Stimulated activated effector memory CD8-positive, alpha-beta T cell treated with anti-CD3 and anti-CD28 coated beads, Interleukin-12 subunit alpha, Interleukin-12 subunit beta, amount 100 ng/mL, for 72 hours (primary cell): ENCODE results near the gene CAMK4.
A peak's percentile ranks its signal among the peaks of the same experiment; 100 is the strongest.
"Not testable (repeated sequence)": the region's sequence is repeated elsewhere in the genome, so short reads cannot be mapped to it uniquely, and the experiment has no call there.

Experiments
- ATAC-seq: fragments of 150-1000 bp; cut with Tn5 transposase; 2 replicates; pipeline ENCODE4 v1.10.0; 2021
- DNase-seq, 2 donors: peaks; one replicate each; pipeline ENCODE4 v3.0.0; 2021 to 2022; ENCODE audit warnings: low spot score in 2 of 2
- H3K27ac Mint-ChIP-seq: one replicate; pipeline ENCODE4 v1.8.0; 2022; ENCODE audit warnings: mild to moderate bottlenecking, mixed read lengths
- H3K36me3 Mint-ChIP-seq: one replicate; pipeline ENCODE4 v1.8.0; 2022; ENCODE audit warnings: mild to moderate bottlenecking, mixed read lengths
- H3K4me1 Mint-ChIP-seq: one replicate; pipeline ENCODE4 v1.8.0; 2022; ENCODE audit warnings: mixed read lengths
- H3K4me3 Mint-ChIP-seq: one replicate; pipeline ENCODE4 v1.8.0; 2022; ENCODE audit warnings: mild to moderate bottlenecking, mixed read lengths
- H3K9me3 Mint-ChIP-seq: one replicate; pipeline ENCODE4 v1.8.0; 2022; ENCODE audit warnings: mixed read lengths

CAMK4 gene

GRCh38 chr5:111386832-111387162, 162.6 kb downstream of the CAMK4 start:
- Mint-ChIP-seq H3K4me1 (peaks cover 14% of the 10 kb centered on the region), H3K4me3 (no peak overlapping the region), H3K9me3 (no peaks in the 10 kb centered on the region), H3K27ac (peak overlapping the region; percentile 36), H3K36me3 (peaks cover 24% of the 10 kb centered on the region)
- ATAC-seq (no peak), DNase-seq (no peak)

- Mint-ChIP-seq H3K4me1 (peaks cover 14% of the 10 kb centered on the region), H3K27ac (no peak overlapping the region), H3K4me3 (no peak overlapping the region), H3K9me3 (no peaks in the 10 kb centered on the region), H3K36me3 (peaks cover 25% of the 10 kb centered on the region)
- ATAC-seq (no peak), DNase-seq (no peak)
Observed at GRCh38 chr5:111387361-111387760, 163.2 kb downstream of the CAMK4 start.

GRCh38 chr5:111389390-111390082, 165.4 kb downstream of the CAMK4 start:
- Mint-ChIP-seq H3K4me1 (peaks cover 14% of the 10 kb centered on the region), H3K27ac (peak overlapping the region; percentile 48), H3K36me3 (peaks cover 36% of the 10 kb centered on the region), H3K4me3 (no peak overlapping the region), H3K9me3 (no peaks in the 10 kb centered on the region)
- ATAC-seq (peak; percentile 92), DNase-seq (no peak)

GRCh38 chr5:111392181-111392580, 168.0 kb downstream of the CAMK4 start:
- ATAC-seq (no peak), DNase-seq (no peak)
- H3K4me3 Mint-ChIP-seq, result no peak overlapping the region
- H3K27ac Mint-ChIP-seq, result peak overlapping the region; percentile 73
- H3K36me3 Mint-ChIP-seq, result peaks cover 58% of the 10 kb centered on the region
- H3K9me3 Mint-ChIP-seq, result no peaks in the 10 kb centered on the region
- H3K4me1 Mint-ChIP-seq, result peaks cover 14% of the 10 kb centered on the region

GRCh38 chr5:111394586-111394985, 170.4 kb downstream of the CAMK4 start:
- ATAC-seq, result no peak
- DNase-seq, result no peak
- H3K36me3 Mint-ChIP-seq, result peaks cover 72% of the 10 kb centered on the region
- no peak overlapping the region for H3K27ac Mint-ChIP-seq
- H3K4me3 Mint-ChIP-seq, result no peak overlapping the region
- H3K4me1 Mint-ChIP-seq, result peaks cover 23% of the 10 kb centered on the region
- H3K9me3 Mint-ChIP-seq, result no peaks in the 10 kb centered on the region

- Mint-ChIP-seq H3K9me3 (no peaks in the 10 kb centered on the region), H3K4me1 (peaks cover 16% of the 10 kb centered on the region), H3K4me3 (no peak overlapping the region), H3K36me3 (peaks cover 68% of the 10 kb centered on the region), H3K27ac (peak overlapping the region; percentile 51)
- DNase-seq (peak in 1 of 2 donors; percentile 57), ATAC-seq (peak; percentile 88)
Observed at GRCh38 chr5:111398013-111398412, 173.8 kb downstream of the CAMK4 start.

- Mint-ChIP-seq H3K27ac (no peak overlapping the region), H3K36me3 (peaks cover 61% of the 10 kb centered on the region), H3K4me3 (no peak overlapping the region), H3K9me3 (no peaks in the 10 kb centered on the region), H3K4me1 (peaks cover 16% of the 10 kb centered on the region)
- ATAC-seq (peak; percentile 24), DNase-seq (peak in 1 of 2 donors; percentile 51)
Observed at GRCh38 chr5:111399113-111399512, 174.9 kb downstream of the CAMK4 start.

GRCh38 chr5:111401906-111402305, 177.7 kb downstream of the CAMK4 start:
- DNase-seq (no peak), ATAC-seq (no peak)
- Mint-ChIP-seq H3K4me1 (peaks cover 16% of the 10 kb centered on the region), H3K27ac (no peak overlapping the region), H3K4me3 (no peak overlapping the region), H3K9me3 (no peaks in the 10 kb centered on the region), H3K36me3 (peaks cover 52% of the 10 kb centered on the region)

GRCh38 chr5:111404270-111404769, 180.1 kb downstream of the CAMK4 start:
- Mint-ChIP-seq H3K27ac (no peak overlapping the region), H3K4me1 (no peaks in the 10 kb centered on the region), H3K36me3 (peaks cover 33% of the 10 kb centered on the region), H3K4me3 (no peak overlapping the region), H3K9me3 (no peaks in the 10 kb centered on the region)
- DNase-seq (no peak), ATAC-seq (no peak)

- Mint-ChIP-seq H3K4me3 (no peak overlapping the region), H3K27ac (no peak overlapping the region), H3K4me1 (no peaks in the 10 kb centered on the region), H3K36me3 (peaks cover 32% of the 10 kb centered on the region), H3K9me3 (no peaks in the 10 kb centered on the region)
- ATAC-seq, result no peak
- DNase-seq, result no peak
Observed at GRCh38 chr5:111407562-111407961, 183.4 kb downstream of the CAMK4 start.

GRCh38 chr5:111408817-111409216, 184.6 kb downstream of the CAMK4 start:
- Mint-ChIP-seq H3K9me3 (no peaks in the 10 kb centered on the region), H3K27ac (peak overlapping the region; percentile 12), H3K4me1 (no peaks in the 10 kb centered on the region), H3K4me3 (no peak overlapping the region), H3K36me3 (peaks cover 26% of the 10 kb centered on the region)
- no peak for DNase-seq
- ATAC-seq, result no peak

GRCh38 chr5:111409266-111409665, 185.1 kb downstream of the CAMK4 start:
- H3K4me1 Mint-ChIP-seq, H3K9me3 Mint-ChIP-seq, ATAC-seq, DNase-seq, H3K4me3 Mint-ChIP-seq: not testable (repeated sequence)
- Mint-ChIP-seq H3K27ac (peak overlapping the region; percentile 12), H3K36me3 (peaks cover 29% of the 10 kb centered on the region)

GRCh38 chr5:111410067-111410466, 185.9 kb downstream of the CAMK4 start:
- ATAC-seq, H3K4me3 Mint-ChIP-seq, H3K4me1 Mint-ChIP-seq, DNase-seq, H3K9me3 Mint-ChIP-seq, H3K27ac Mint-ChIP-seq: not testable (repeated sequence)
- H3K36me3 Mint-ChIP-seq, result peaks cover 28% of the 10 kb centered on the region

GRCh38 chr5:111411301-111411700, 187.1 kb downstream of the CAMK4 start:
- no peak for ATAC-seq
- H3K4me1 Mint-ChIP-seq, result peaks cover 6% of the 10 kb centered on the region
- H3K27ac Mint-ChIP-seq, result peak overlapping the region; percentile 11
- H3K9me3 Mint-ChIP-seq, result no peaks in the 10 kb centered on the region
- no peak overlapping the region for H3K4me3 Mint-ChIP-seq
- H3K36me3 Mint-ChIP-seq, result peaks cover 24% of the 10 kb centered on the region
- DNase-seq, result no peak

GRCh38 chr5:111412593-111412992, 188.4 kb downstream of the CAMK4 start:
- Mint-ChIP-seq H3K27ac (peak overlapping the region; percentile 11), H3K9me3 (no peaks in the 10 kb centered on the region), H3K4me1 (peaks cover 6% of the 10 kb centered on the region), H3K36me3 (peaks cover 19% of the 10 kb centered on the region), H3K4me3 (no peak overlapping the region)
- no peak for DNase-seq
- no peak for ATAC-seq

- no peak overlapping the region for H3K27ac Mint-ChIP-seq
- no peak overlapping the region for H3K4me3 Mint-ChIP-seq
- no peak for DNase-seq
- peaks cover 6% of the 10 kb centered on the region for H3K4me1 Mint-ChIP-seq
- H3K9me3 Mint-ChIP-seq, result peaks cover 5% of the 10 kb centered on the region
- ATAC-seq, result peak; percentile 62
- peaks cover 19% of the 10 kb centered on the region for H3K36me3 Mint-ChIP-seq
Observed at GRCh38 chr5:111415053-111415452, 190.9 kb downstream of the CAMK4 start.
